SU-DHL-6 (cell line): Measurements from ENCODE around the gene CFAP251.
A peak's percentile ranks its signal among the peaks of the same experiment; 100 is the strongest.

Source experiments
- H2AFZ ChIP-seq: fragments of 200-600 bp; sonication (generic); 2 replicates; pipeline ENCODE4 v1.6.1; 2014; ENCODE audit warnings: low read depth, mild to moderate bottlenecking, moderate library complexity, mixed read lengths, antibody characterized with exemption, low read length; ENCODE audit not compliant: severe bottlenecking
- H3F3A ChIP-seq: fragments of 200-600 bp; shearing (Covaris generic); 2 replicates; pipeline ENCODE4 v1.6.0; 2016; ENCODE audit warnings: antibody characterized with exemption, mild to moderate bottlenecking; ENCODE audit not compliant: insufficient read depth
- H3K27ac ChIP-seq: fragments of 200-600 bp; sonication (generic); 2 replicates; pipeline ENCODE4 v1.5.1; 2016; ENCODE audit warnings: low read depth, mild to moderate bottlenecking, low read length, moderate library complexity, mixed read lengths
- H3K27me3 ChIP-seq: fragments of 200-600 bp; sonication (generic), shearing (Covaris generic); 2 replicates; pipeline ENCODE4 v1.6.0; 2014; ENCODE audit warnings: mild to moderate bottlenecking, low read length
- H3K36me3 ChIP-seq: fragments of 200-600 bp; sonication (generic); 2 replicates; pipeline ENCODE4 v1.6.1; 2014; ENCODE audit warnings: mild to moderate bottlenecking, low read length, mixed read lengths
- H3K4me2 ChIP-seq: fragments of 300-600, 200-600 bp; shearing (Covaris generic), sonication (generic); 2 replicates; pipeline ENCODE4 v1.6.0; 2014; ENCODE audit warnings: low read length, low read depth, mild to moderate bottlenecking; ENCODE audit not compliant: poor library complexity, severe bottlenecking
- H3K4me3 ChIP-seq: fragments of 200-600 bp; sonication (generic); 2 replicates; pipeline ENCODE4 v1.5.1; 2014; ENCODE audit warnings: antibody characterized with exemption, low read length, mild to moderate bottlenecking, mixed read lengths; ENCODE audit not compliant: insufficient read depth, poor library complexity, severe bottlenecking
- H3K79me2 ChIP-seq: fragments of 200-600 bp; sonication (generic); 2 replicates; pipeline ENCODE4 v1.6.1; 2014; ENCODE audit warnings: mild to moderate bottlenecking, low read length, moderate library complexity; ENCODE audit not compliant: insufficient read depth
- H3K9ac ChIP-seq: fragments of 200-600 bp; sonication (generic); 2 replicates; pipeline ENCODE4 v1.7.0; 2014; ENCODE audit warnings: mild to moderate bottlenecking, low read length
- H3K9me2 ChIP-seq: fragments of 200-600 bp; sonication (generic); replicated peaks from 2 replicates; pipeline ENCODE4 v1.6.1; 2014; ENCODE audit warnings: low read length; ENCODE audit not compliant: insufficient read depth
- H3K9me3 ChIP-seq: fragments of 200-600 bp; sonication (generic); 2 replicates; pipeline ENCODE4 v1.6.1; 2014; ENCODE audit warnings: low read length, mixed read lengths; ENCODE audit not compliant: insufficient read depth
- H4K20me1 ChIP-seq: fragments of 200-600 bp; sonication (generic); 2 replicates; pipeline ENCODE4 v1.6.1; 2014; ENCODE audit warnings: low read depth, mild to moderate bottlenecking, antibody characterized with exemption, low read length, moderate library complexity, mixed read lengths
- CTCF ChIP-seq: fragments of 200-600 bp; sonication (generic); IDR thresholded peaks from one replicate; pipeline ENCODE4 v1.5.1; 2017; ENCODE audit warnings: antibody characterized with exemption, mild to moderate bottlenecking, low read length, moderate library complexity; ENCODE audit not compliant: insufficient read depth, poor library complexity, severe bottlenecking
- EZH2phosphoT487 ChIP-seq: fragments of 200-600 bp; sonication (generic), shearing (Covaris generic); conservative IDR thresholded peaks from 2 replicates; pipeline ENCODE4 v1.6.1; 2018; ENCODE audit warnings: mild to moderate bottlenecking, antibody characterized with exemption, low read length, moderate library complexity, mixed read lengths

The CFAP251 gene

DNA sequence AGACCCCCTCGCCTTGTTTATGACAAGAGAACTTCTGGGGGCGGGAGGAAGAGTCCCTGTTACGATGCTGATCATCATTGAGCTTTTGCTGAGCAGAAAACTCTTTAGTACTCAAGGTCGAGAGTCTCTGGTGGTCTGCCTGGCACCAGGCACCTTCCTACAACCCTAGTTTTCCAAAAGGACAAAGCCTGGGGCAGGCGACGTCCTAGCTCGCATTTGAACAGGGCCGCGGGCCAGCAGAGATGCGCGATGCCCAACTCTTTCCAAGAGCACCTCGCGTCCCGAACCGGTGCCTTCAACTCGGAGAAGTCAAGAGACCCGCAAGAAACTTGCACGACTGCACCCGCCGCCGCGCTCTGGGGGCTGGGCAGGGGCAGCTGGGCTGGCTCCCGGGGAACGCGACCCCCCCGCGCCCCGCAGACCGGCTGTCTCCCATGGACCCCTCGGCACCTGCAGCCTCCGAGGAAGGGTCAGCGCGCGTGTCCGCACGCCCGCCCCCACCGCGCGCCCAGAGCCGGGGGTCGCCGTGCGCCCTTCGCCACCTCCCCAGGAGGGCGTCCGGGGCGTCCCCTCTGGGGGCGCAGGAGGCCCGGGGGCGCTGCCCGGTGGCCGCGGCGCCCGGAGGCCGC lies 102.9 kb downstream of the CFAP251 start:
- Histone ChIP-seq H3K27me3 (no peaks in the 10 kb centered on the region), H3F3A (peaks cover 69% of the 10 kb centered on the region), H3K9ac (peak overlapping the region; percentile 100), H3K27ac (peak overlapping the region; percentile 100), H3K79me2 (peaks cover 83% of the 10 kb centered on the region), H4K20me1 (no peaks in the 10 kb centered on the region), H3K4me3 (peak overlapping the region; percentile 55), H3K9me2 (no peaks in the 10 kb centered on the region), H3K9me3 (peaks cover 21% of the 10 kb centered on the region; the same call in 1 of the 2 replicates), H2AFZ (no peak overlapping the region), H3K4me2 (peak overlapping the region; percentile 94), H3K36me3 (peaks cover 26% of the 10 kb centered on the region)
- TF ChIP-seq EZH2phosphoT487 (no peak), CTCF (no peak)

- no peaks in the 10 kb centered on the region for H3K9me2 ChIP-seq
- peak within 1 kb of the TSS; percentile 100 for H3K9ac ChIP-seq
- no peaks in the 10 kb centered on the region for H4K20me1 ChIP-seq
- H3K4me3 ChIP-seq = peak within 1 kb of the TSS; percentile 66
- H3K27ac ChIP-seq = peak within 1 kb of the TSS; percentile 100
- H3K4me2 ChIP-seq = peak within 1 kb of the TSS; percentile 99
- peaks cover 21% of the 10 kb centered on the region; the same call in 1 of the 2 replicates for H3K9me3 ChIP-seq
- H3K27me3 ChIP-seq = no peaks in the 10 kb centered on the region
- peaks cover 26% of the 10 kb centered on the region for H3K36me3 ChIP-seq
- no peak for TF ChIP-seq CTCF
- TF ChIP-seq EZH2phosphoT487 = no peak
- H3K79me2 ChIP-seq = peaks cover 87% of the 10 kb centered on the region
- no peak within 1 kb of the TSS for H2AFZ ChIP-seq
- H3F3A ChIP-seq = peaks cover 75% of the 10 kb centered on the region
Measured at GRCh38 chr12:122021822-122022392, 103.5 kb downstream of the CFAP251 start, which contains the start of gene BCL7A. Gene BCL7A, plus strand, starts transcription at chr12:122021884. Its CDS starts 208 bp downstream, at chr12:122022092.

DNA sequence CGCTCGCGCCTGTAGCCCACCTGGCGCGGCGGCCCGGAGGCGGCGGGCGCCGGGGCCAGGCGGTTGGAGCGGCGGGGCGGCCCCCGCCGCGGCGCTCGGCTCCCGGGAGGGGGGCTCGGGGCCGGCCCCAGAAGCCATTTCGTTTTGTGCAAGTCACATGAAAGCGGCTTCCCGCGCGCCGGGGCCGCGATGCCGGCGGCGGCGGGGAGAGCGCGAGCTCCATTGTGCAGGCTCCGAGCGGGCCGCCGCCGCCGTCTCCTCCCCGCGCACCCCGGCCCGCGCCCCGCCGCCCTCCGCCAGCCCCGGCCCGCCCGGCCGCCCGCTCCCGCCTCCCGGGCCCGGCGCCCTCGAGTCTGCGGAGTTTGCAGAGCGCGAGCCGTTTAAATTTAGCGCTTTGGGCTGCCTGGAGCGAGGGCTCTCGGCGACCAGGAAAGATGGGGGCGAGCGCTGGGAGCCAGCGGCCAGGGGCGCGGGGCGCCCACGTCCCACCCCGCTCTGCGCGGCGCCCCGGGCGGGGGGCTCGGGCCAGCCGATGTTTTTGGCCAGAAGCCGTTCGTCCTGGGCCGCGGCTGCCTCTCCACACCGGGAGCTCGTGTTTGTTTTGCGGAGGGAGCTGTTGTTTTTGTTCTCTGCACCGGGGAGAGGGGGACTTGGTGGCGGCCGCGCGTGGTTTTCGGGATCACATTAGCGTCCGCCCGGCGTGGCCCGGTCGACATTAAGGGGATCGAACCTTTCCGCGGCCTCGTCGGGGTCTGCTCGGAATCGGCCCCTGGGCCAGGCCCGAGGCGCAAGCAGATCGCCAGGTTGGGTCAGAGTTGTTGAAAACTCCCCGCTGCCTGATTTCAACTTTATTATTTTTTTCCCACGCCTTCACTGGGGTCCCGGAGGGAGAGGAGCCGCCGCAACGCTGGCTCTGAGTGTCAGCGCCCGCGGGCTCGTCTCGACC lies 104.3 kb downstream of the CFAP251 start:
- TF ChIP-seq CTCF (no peak), EZH2phosphoT487 (no peak)
- no peak overlapping the region for H2AFZ ChIP-seq
- H3K27ac ChIP-seq = peak overlapping the region; percentile 100
- H3K27me3 ChIP-seq = no peaks in the 10 kb centered on the region
- H3F3A ChIP-seq = peaks cover 77% of the 10 kb centered on the region
- H3K9me3 ChIP-seq = peaks cover 21% of the 10 kb centered on the region; the same call in 1 of the 2 replicates
- peak overlapping the region; percentile 66 for H3K4me3 ChIP-seq
- H3K36me3 ChIP-seq = peaks cover 26% of the 10 kb centered on the region
- H3K4me2 ChIP-seq = peak overlapping the region; percentile 99
- peak overlapping the region; percentile 100 for H3K9ac ChIP-seq
- peaks cover 90% of the 10 kb centered on the region for H3K79me2 ChIP-seq
- no peaks in the 10 kb centered on the region for H3K9me2 ChIP-seq
- H4K20me1 ChIP-seq = no peaks in the 10 kb centered on the region
